Ascending aorta (tissue), 2 donors: ENCODE data around the gene OMP. TPM values are rescaled to one million over a fixed set of nuclear protein-coding genes. Genes with fewer than 3 reads are reported as not detected.
A peak's percentile ranks its signal among the peaks of the same experiment; 100 is the strongest.

Source experiments
- DNase-seq, 2 donors: peaks; one replicate each; pipeline ENCODE4 v3.0.0-alpha.2; 2019; ENCODE audit warnings: low spot score in 2 of 2
- H3K27ac ChIP-seq, 2 donors: fragments of 200-600 bp; sonication (generic); one replicate each; pipeline ENCODE4 v1.5.1; 2016 to 2017; ENCODE audit warnings: mild to moderate bottlenecking in 1 of 2
- H3K27me3 ChIP-seq: fragments of 200-600 bp; sonication (generic); one replicate; pipeline ENCODE4 v1.5.1; 2017
- H3K36me3 ChIP-seq, 2 donors: fragments of 200-600 bp; sonication (generic); one replicate each; pipeline ENCODE4 v1.5.1; 2016
- H3K4me1 ChIP-seq, 2 donors: fragments of 200-600 bp; sonication (generic); one replicate each; pipeline ENCODE4 v1.5.1; 2016 to 2017; ENCODE audit warnings: mild to moderate bottlenecking in 1 of 2
- H3K4me3 ChIP-seq, 2 donors: fragments of 200-600 bp; sonication (generic); one replicate each; pipeline ENCODE4 v1.5.1; 2016 to 2017; ENCODE audit warnings: mild to moderate bottlenecking in 1 of 2
- H3K9me3 ChIP-seq, 2 donors: fragments of 200-600 bp; sonication (generic); one replicate each; pipeline ENCODE4 v1.5.1; 2016
- intact Hi-C: fragments of 100-400 bp; cut with DNase I; formaldehyde crosslinking; loops from one replicate; pipeline ENCODE4 v1.15.1; 2023
- total RNA-seq: library from RNA; depleted of rRNA; stranded (reverse); fragments of >200 nt; gene quantifications from one replicate; pipeline ENCODE4 v1.1.0, GENCODE V29; 2016
- TF ChIP-seq, protein P1 (sequence below), 3 experiments: fragments of 200-600 bp in 2 of 3; fragments of 450-650 bp in 1 of 3; sonication (generic) in 2 of 3; IDR thresholded peaks; one replicate each; pipeline ENCODE4 v1.5.1; 2016 to 2019; ENCODE audit warnings: antibody characterized with exemption in 3 of 3, mild to moderate bottlenecking in 1 of 3, moderate library complexity in 1 of 3

The OMP gene
- total RNA-seq, 1 donor from 2014 or later: not detected

DNA sequence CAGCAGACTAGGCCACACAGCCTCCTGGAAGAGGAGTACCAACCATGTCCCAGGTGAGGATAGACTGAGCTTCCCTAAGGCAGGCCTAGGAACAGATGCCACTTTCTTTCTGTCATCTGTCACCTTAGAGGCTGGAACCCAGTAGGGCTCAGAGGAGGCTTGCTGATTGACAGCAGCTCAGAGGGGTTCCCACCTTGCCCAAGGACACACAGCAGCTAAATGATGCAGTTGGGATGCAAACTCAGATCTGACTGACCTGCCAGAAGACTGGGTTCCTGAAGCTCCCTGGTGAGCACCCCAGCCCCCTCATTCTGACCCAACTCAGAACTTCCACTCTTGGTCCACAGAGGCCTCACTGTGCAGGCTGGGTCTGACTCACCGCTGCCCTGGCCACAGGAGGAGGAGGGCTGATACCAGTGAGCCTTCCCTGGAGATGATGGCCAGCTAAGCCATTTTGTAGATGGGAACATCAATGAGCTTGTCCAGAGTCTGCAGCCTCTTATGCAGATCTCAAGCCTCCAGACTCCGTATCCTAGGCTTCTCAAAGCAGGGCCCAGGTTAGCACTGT lies 21.9 kb upstream of the OMP start:
- peak in 1 of 2 donors; percentile 46 for DNase-seq
- Histone ChIP-seq H3K9me3 (no peaks in the 10 kb centered on the region), H3K4me1 (peaks cover 4 to 9% of the 10 kb centered on the region in 2 donors), H3K27me3 (no peaks in the 10 kb centered on the region), H3K36me3 (no peaks in the 10 kb centered on the region), H3K27ac (no peak overlapping the region), H3K4me3 (no peak overlapping the region)
- TF ChIP-seq, protein P1, sequence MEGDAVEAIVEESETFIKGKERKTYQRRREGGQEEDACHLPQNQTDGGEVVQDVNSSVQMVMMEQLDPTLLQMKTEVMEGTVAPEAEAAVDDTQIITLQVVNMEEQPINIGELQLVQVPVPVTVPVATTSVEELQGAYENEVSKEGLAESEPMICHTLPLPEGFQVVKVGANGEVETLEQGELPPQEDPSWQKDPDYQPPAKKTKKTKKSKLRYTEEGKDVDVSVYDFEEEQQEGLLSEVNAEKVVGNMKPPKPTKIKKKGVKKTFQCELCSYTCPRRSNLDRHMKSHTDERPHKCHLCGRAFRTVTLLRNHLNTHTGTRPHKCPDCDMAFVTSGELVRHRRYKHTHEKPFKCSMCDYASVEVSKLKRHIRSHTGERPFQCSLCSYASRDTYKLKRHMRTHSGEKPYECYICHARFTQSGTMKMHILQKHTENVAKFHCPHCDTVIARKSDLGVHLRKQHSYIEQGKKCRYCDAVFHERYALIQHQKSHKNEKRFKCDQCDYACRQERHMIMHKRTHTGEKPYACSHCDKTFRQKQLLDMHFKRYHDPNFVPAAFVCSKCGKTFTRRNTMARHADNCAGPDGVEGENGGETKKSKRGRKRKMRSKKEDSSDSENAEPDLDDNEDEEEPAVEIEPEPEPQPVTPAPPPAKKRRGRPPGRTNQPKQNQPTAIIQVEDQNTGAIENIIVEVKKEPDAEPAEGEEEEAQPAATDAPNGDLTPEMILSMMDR (IDR thresholded peaks at IDR 0.05): no peak
- intact Hi-C loops: loop anchor here (2.0 kb wide), 1 partner anchor 26 kb away; no protein-coding TSS in a partner anchor

DNA sequence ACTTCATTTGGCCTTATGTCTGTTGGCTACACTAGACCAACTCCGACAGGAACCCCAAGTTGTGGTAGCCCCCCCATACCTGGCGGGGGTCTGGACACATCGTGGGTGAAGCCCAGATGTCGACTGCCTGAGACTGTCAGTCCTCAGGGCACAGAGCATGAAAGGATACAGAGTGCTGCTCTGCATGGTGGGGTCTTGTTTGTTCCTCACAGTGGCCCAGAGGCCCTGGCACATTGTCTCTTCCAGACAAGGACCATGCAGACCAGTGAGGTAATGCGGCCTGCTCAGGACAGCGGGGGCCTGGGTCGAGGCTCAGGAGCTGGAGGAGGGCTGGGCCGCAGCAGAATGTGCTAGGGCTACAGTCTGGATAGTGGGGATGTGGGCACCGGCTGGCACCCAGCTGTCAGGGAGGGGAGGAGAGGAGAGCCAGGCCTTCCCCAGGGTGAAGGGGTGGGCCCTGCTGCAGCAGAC lies 21.2 kb upstream of the OMP start:
- peak in 1 of 2 donors; percentile 52 for DNase-seq
- H3K36me3 ChIP-seq: no peaks in the 10 kb centered on the region
- H3K4me1 ChIP-seq: peaks cover 4 to 9% of the 10 kb centered on the region in 2 donors
- intact Hi-C loops: loop anchor here (2.0 kb wide), 1 partner anchor 27 kb away; no protein-coding TSS in a partner anchor
- no peak overlapping the region for H3K4me3 ChIP-seq
- no peak overlapping the region for H3K27ac ChIP-seq
- no peaks in the 10 kb centered on the region for H3K27me3 ChIP-seq
- no peaks in the 10 kb centered on the region for H3K9me3 ChIP-seq
- TF ChIP-seq, protein P1 (IDR thresholded peaks at IDR 0.05): no peak

DNA sequence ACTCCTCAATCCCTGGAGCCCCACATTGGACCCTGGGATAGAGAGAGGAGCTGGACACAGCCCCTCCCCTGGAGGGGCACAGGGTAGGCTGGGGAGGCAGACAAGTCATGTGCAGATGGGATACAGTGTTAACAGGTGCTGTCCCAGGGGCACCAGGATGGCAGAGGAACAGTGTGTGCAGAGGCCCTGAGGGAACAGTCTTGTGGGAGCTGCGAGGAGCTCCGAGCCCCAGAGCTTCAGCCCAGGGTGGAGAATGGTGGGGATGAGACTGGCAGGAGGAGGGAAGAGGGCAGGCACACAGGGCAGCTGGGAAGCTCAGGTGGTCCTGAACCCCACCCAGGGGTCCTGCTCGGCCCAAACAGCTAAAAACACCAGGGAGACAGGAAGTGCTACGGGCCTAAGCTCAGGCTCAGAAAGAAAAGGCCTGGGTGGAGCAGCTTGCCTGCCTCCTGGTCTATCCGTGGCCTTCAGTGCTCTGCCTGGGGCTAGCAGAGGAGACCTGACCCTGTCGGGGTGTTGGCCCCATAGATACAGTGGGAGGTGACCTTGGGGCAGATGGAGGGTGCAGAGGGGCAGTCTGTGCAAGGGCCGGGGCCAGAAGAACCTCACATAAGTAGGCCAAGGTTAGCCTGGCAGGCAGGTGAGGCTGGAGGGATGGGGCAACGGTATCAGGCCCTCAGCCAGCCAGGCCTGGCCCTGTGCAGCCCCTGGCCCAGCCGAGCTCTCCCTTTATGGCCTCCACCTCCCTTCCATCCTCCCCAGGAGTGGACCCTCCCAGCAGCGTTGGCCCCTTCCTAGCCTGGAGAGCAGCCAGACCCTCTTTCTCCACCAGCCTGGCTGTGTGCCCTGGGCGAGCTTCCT lies 20.4 kb upstream of the OMP start:
- TF ChIP-seq, protein P1 (IDR thresholded peaks at IDR 0.05): no peak
- Histone ChIP-seq H3K4me1 (peaks cover 4 to 9% of the 10 kb centered on the region in 2 donors), H3K27ac (peak overlapping the region; percentile 1 to 53), H3K9me3 (no peaks in the 10 kb centered on the region), H3K4me3 (no peak overlapping the region), H3K36me3 (no peaks in the 10 kb centered on the region), H3K27me3 (no peaks in the 10 kb centered on the region)
- DNase-seq: no peak
- intact Hi-C loops: loop anchor here (2.0 kb wide), 1 partner anchor 27 kb away; no protein-coding TSS in a partner anchor

- DNase-seq: peak; percentile 26 to 81
- no peaks in the 10 kb centered on the region for H3K9me3 ChIP-seq
Observed at GRCh38 chr11:77082838-77083565, 19.6 kb upstream of the OMP start.

More at GRCh38 chr11:77082838-77083565, 19.6 kb upstream of the OMP start:
- intact Hi-C loops: no loop called here
- Histone ChIP-seq H3K27ac (peak overlapping the region; percentile 1 to 53), H3K27me3 (no peaks in the 10 kb centered on the region), H3K4me3 (no peak overlapping the region), H3K4me1 (peaks cover 4 to 9% of the 10 kb centered on the region in 2 donors), H3K36me3 (no peaks in the 10 kb centered on the region)
- TF ChIP-seq, protein P1 (IDR thresholded peaks at IDR 0.05): no peak
